HCT116 (cell line): ENCODE data around the gene CKAP4.

Experiments used
- CBX3 ChIP-seq: IDR thresholded peaks from 2 replicates; pipeline ENCODE4 v1.6.1; 2012; ENCODE audit warnings: low read depth
- CEBPB ChIP-seq: IDR thresholded peaks from 2 replicates; pipeline ENCODE4 v1.6.1; 2012; ENCODE audit warnings: low read depth
- EZH2 ChIP-seq: fragments of 200-600 bp; sonication (generic); IDR thresholded peaks from 2 replicates; pipeline ENCODE4 v1.6.1; 2017; ENCODE audit warnings: antibody characterized with exemption, mixed run types
- EZH2phosphoT487 ChIP-seq: fragments of 200-600 bp; IDR thresholded peaks from 2 replicates; pipeline ENCODE4 v1.6.1; 2018; ENCODE audit warnings: antibody characterized with exemption, borderline replicate concordance
- POLR2A ChIP-seq: IDR thresholded peaks from 2 replicates; pipeline ENCODE4 v1.7.0; 2011; ENCODE audit warnings: borderline replicate concordance; ENCODE audit not compliant: insufficient read depth, insufficient read length; ENCODE audit errors: extremely low read depth
- POLR2AphosphoS5 ChIP-seq: IDR thresholded peaks from 2 replicates; pipeline ENCODE4 v1.6.1; 2011; ENCODE audit warnings: mild to moderate bottlenecking, low read depth, low read length, moderate library complexity
- RAD21 ChIP-seq: IDR thresholded peaks from 2 replicates; pipeline ENCODE4 v1.6.1; 2012; ENCODE audit warnings: low read depth, mild to moderate bottlenecking
- SIN3A ChIP-seq: IDR thresholded peaks from 2 replicates; pipeline ENCODE4 v1.6.1; 2012; ENCODE audit warnings: low read depth
- SRF ChIP-seq: IDR thresholded peaks from 2 replicates; pipeline ENCODE4 v1.6.1; 2012; ENCODE audit warnings: low read depth
- TCF7L2 ChIP-seq: IDR thresholded peaks from 2 replicates; pipeline ENCODE4 v1.7.0; 2011; ENCODE audit warnings: borderline replicate concordance, inconsistent platforms; ENCODE audit not compliant: insufficient read depth, insufficient read length; ENCODE audit errors: extremely low read depth
- TF ChIP-seq, protein P1 (sequence below), 3 experiments: fragments of 200-600 bp in 1 of 3; sonication (generic) in 1 of 3; IDR thresholded peaks in 2 of 3; conservative IDR thresholded peaks in 1 of 3; 2 replicates each; pipeline ENCODE4 v1.5.1; 2012 to 2017; ENCODE audit warnings: low read depth in 2 of 3, low read length in 2 of 3, antibody characterized with exemption in 1 of 3, borderline replicate concordance in 1 of 3, control low read depth in 1 of 3, mild to moderate bottlenecking in 1 of 3, mixed read lengths in 1 of 3, mixed run types in 1 of 3, moderate library complexity in 1 of 3; ENCODE audit not compliant: insufficient read depth in 1 of 3
- TF ChIP-seq, protein P2 (sequence below): IDR thresholded peaks from 2 replicates; pipeline ENCODE4 v1.6.1; 2011; ENCODE audit warnings: mild to moderate bottlenecking, low read length, moderate library complexity; ENCODE audit not compliant: insufficient replicate concordance; ENCODE audit errors: extremely low read depth
- TF ChIP-seq, protein P3 (sequence below): IDR thresholded peaks from 2 replicates; pipeline ENCODE4 v1.6.1; 2012

DNA sequence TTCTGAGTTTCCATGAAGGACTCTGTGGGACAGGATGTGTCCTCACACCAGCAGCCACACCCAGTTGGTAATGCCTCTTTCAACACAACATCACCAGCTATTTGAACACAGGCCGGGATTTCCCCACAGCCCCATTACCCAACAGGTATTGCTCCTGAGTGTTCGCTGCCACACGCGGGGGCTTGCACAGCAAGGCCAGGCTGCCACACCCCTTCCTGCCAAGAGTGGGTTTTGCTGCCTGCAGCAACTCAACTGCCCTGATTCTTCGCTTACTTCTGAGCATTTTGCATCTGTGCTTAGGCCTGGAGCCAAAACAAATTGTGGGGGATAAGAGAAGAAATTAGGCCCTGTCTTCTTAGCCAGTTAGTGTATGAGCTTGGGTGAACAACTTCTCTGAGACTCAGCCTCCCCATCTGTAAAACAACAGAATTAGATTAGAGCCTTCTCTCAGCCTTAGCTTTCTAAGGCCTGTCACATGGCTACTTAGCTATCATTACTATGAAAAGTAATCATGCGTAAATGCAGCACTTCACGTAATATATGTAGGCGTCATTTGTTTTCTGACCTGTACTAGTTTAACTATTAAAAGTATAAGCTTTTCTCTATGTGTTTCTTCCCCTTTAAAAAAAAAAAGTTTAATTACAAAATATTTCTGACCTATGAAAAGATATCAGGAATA lies 20.0 kb downstream of the CKAP4 start:
- TF ChIP-seq POLR2A = no peak
- TF ChIP-seq, protein P1, sequence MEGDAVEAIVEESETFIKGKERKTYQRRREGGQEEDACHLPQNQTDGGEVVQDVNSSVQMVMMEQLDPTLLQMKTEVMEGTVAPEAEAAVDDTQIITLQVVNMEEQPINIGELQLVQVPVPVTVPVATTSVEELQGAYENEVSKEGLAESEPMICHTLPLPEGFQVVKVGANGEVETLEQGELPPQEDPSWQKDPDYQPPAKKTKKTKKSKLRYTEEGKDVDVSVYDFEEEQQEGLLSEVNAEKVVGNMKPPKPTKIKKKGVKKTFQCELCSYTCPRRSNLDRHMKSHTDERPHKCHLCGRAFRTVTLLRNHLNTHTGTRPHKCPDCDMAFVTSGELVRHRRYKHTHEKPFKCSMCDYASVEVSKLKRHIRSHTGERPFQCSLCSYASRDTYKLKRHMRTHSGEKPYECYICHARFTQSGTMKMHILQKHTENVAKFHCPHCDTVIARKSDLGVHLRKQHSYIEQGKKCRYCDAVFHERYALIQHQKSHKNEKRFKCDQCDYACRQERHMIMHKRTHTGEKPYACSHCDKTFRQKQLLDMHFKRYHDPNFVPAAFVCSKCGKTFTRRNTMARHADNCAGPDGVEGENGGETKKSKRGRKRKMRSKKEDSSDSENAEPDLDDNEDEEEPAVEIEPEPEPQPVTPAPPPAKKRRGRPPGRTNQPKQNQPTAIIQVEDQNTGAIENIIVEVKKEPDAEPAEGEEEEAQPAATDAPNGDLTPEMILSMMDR (IDR thresholded peaks at IDR 0.05 in 2 of 3, conservative IDR thresholded peaks at IDR 0.05 in 1 of 3; ENCODE audit: borderline replicate concordance in 1 of 3, insufficient read depth in 1 of 3, low read depth in 2 of 3, low read length in 2 of 3) = no peak
- TF ChIP-seq POLR2AphosphoS5 = no peak
- TF ChIP-seq SIN3A = no peak
- no peak for TF ChIP-seq CBX3
- TF ChIP-seq, protein P2, sequence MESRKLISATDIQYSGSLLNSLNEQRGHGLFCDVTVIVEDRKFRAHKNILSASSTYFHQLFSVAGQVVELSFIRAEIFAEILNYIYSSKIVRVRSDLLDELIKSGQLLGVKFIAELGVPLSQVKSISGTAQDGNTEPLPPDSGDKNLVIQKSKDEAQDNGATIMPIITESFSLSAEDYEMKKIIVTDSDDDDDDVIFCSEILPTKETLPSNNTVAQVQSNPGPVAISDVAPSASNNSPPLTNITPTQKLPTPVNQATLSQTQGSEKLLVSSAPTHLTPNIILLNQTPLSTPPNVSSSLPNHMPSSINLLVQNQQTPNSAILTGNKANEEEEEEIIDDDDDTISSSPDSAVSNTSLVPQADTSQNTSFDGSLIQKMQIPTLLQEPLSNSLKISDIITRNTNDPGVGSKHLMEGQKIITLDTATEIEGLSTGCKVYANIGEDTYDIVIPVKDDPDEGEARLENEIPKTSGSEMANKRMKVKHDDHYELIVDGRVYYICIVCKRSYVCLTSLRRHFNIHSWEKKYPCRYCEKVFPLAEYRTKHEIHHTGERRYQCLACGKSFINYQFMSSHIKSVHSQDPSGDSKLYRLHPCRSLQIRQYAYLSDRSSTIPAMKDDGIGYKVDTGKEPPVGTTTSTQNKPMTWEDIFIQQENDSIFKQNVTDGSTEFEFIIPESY = no peak
- no peak for TF ChIP-seq EZH2phosphoT487
- TF ChIP-seq EZH2 = no peak
- no peak for TF ChIP-seq CEBPB
- no peak for TF ChIP-seq SRF
- no peak for TF ChIP-seq RAD21
- no peak for TF ChIP-seq TCF7L2
- TF ChIP-seq, protein P3, sequence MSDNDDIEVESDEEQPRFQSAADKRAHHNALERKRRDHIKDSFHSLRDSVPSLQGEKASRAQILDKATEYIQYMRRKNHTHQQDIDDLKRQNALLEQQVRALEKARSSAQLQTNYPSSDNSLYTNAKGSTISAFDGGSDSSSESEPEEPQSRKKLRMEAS = no peak
